Hippocampal formation (tissue), 2 donors: ENCODE measurements around the gene PTPN6.

Source experiments
- DNase-seq, 2 donors: peaks; one replicate each; lab custom pipeline; 2025; lab: John Stamatoyannopoulos, UW

Gene PTPN6

DNA sequence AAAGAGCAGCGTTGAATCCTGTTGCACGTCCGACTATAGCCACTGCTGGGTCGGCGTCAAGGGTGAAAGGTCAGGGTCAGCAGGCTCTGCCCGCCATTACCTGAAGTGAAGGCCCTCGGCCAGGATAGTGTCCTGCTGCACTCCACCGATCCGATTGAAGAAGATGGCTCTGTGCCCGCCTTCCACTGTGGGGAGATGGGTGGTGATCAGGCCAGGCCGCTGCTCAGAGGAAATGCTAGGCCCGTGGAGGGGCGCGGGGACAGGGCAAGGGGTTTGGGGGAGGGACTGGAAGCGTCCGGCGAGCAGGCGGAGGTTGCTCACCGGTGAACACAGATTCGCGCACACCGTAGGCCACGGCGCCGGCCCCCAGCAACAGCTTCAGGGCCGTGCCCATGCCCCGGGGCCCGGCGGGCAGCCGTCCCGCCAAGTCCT lies 19.0 kb downstream of the PTPN6 start:
- DNase-seq, result no peak

DNA sequence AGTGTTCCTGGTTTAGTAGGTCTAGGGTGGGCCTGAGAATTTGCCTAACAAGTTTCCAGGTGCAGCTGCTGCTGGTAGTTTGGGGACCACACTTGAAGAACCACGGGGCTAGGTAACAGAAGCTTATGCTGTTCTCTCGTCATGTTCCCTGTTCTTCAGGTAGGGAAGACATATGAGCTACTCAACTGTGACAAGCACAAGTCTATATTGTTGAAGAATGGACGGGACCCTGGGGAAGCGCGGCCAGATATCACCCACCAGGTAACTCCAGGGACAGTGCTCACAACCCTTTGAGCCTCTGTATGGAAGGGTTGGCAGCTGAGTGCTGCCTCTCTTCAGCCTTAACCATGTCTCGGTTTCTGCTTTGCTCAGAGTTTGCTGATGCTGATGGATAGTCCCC lies 23.0 kb downstream of the PTPN6 start:
- no peak for DNase-seq

DNA sequence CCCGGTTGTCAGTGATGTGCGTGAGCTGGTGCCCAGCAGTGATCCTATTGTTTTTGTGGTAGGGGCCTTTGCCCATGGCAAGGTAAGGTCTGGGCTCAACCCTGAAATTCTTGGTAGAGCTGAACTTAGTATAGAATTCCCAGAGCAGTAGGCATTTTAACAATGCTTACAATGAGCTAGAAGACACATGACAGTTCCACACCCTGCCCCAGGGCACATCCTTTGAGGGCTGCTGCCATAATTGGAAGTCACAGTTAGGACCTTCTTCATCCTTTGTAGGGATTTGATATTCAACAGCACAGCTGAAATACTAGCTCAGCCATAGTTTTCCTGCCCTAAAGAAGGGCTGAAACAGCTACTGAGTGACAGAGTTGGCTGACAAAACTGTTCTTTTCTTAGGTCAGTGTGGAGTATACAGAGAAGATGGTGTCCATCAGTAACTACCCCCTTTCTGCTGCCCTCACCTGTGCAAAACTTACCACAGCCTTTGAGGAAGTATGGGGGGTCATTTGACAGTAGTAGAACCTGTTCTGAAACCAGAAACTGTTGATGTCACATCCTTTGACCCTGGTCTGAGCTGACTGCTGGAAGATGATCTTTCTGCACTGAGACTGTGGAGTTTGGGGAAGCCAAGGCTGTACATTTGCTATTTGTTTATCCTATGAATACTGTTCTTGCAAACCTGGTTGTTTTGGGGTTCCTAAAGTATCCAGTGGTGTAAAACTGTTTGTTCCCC lies 24.3 kb downstream of the PTPN6 start:
- no peak for DNase-seq

DNA sequence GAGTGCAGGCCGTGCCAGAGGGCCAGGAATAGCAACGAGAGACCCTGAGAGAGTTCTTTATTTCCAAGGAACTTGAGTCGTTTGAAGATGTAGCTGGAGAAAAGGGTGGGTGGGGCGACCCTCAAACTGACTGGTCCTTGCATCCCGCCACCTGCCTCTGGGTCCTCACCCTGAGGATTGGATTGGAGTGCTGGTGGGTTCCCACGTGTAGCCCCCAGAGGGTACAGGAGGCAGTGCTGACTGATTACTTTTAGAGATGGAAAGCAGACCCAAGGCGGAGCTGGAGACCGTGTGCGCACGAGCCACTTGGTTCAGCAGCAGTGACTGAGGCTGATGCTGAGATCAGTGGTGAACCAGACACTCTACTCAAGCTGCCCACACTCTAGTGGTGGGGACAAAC lies 26.5 kb downstream of the PTPN6 start:
- DNase-seq, result no peak

DNA sequence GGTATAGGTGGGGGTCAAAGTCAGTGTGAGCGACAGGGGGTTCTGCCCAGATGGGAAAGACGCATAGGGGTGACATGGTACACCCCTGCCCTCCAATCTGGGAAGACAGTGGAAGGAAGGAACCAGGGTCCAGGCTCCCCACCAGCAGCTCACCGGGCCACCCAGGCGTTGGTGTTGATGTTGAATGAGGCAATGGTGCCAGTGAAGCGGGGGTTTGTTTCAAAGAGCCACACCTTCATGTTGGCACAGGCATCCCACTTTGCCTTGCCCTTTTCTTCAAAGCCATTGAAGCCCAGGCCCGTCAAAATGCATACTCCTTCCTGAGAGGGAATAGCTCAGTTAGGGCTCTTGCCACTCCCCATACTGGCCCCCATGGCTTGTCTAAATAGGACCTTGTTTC lies 27.0 kb downstream of the PTPN6 start:
- DNase-seq, result no peak

DNA sequence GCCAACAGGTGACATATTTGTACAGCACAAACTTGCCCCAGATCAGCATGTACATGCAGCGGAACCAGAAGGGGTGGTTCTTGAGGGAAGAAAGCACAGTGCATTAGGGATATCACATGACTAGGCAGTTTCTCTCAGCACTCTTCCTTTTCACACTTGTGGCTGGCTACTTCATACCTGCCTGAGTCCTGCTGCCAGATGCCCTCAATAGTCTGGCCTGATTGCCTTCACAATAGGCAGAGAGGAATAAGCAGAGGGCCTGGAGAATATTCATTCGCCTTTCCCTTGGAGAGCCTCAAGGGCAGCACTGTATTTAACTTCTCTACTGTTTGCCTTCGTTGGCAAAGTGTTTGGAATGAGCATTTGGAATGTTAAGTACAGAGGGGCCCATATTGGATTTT lies 27.5 kb downstream of the PTPN6 start:
- DNase-seq, result no peak

DNA sequence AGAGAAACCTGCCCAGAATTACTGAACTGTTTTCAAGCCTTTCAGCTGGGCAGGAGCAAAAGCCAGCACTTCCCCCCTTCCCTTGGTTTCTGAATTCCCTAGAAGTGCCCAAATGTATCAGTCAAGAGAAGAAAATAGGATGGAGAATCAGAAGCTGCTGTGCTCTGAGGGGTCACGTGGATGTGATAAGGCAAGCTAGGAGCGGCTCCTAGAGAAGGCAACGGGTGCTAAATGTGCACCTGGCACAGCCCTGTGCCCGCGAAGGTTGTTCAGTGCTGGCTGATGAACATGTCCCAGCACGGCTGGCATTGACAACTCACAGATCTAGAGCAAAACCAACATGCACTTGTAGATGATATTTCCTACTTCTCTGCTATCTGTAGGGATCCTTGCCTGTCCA lies 27.9 kb downstream of the PTPN6 start:
- DNase-seq, result no peak

DNA sequence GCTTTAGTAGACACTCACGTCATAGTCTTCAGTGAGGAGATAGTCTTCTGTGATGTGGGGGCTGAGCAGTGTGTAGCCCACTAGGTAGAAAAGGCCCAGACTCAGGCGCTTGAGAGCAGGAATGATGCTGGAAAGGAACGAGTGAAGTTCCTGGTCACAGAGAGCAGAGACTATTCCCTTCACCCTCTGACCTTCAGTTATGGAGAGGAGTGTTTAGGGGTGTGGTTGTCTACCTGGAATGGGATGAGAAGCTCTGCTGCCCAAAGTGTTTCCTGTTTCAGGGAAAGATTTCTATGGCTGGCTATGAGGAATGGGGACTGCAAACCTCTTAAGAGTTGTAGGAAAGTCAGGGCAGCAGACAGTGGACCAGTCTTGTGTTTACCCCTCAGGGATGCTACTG lies 28.3 kb downstream of the PTPN6 start:
- no peak for DNase-seq

DNA sequence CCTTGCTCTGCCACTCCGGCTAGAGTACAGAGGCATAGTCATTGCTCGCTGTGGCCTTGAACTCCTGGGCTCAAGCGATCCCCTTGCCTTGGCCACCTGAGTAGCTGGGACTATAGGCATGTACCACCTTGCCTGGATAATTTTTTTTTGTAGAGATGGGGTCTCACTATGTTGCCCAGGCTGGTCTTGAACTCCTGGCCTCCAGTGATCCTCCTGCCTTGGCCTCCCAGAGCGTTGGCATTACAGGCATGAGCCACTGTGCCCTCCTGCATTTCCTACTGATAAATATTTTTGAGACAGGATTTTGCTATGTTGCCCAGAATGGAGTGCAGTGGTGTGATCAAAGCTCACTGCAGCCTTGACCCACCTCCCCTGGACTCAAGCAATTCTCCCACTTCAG lies 28.9 kb downstream of the PTPN6 start:
- DNase-seq, result no peak

DNA sequence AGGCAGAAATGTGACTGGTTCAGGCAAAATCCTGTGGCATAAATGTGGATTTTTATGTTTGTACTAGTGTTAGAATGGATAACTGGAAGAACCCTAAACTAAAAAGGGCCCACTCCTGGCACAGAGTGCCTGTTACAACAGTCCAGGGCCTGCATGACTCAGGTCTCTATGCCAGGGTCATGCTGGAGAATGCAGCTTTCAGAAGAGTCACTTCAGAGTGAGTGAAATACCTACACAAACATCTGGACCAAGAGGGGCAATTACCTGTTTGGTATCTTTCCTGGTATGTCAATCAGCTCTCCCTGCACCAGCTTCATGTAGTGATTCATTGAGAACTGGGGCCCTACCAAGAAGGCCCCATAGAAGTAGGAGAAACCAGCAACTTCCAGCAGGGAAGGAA lies 29.6 kb downstream of the PTPN6 start:
- no peak for DNase-seq

DNA sequence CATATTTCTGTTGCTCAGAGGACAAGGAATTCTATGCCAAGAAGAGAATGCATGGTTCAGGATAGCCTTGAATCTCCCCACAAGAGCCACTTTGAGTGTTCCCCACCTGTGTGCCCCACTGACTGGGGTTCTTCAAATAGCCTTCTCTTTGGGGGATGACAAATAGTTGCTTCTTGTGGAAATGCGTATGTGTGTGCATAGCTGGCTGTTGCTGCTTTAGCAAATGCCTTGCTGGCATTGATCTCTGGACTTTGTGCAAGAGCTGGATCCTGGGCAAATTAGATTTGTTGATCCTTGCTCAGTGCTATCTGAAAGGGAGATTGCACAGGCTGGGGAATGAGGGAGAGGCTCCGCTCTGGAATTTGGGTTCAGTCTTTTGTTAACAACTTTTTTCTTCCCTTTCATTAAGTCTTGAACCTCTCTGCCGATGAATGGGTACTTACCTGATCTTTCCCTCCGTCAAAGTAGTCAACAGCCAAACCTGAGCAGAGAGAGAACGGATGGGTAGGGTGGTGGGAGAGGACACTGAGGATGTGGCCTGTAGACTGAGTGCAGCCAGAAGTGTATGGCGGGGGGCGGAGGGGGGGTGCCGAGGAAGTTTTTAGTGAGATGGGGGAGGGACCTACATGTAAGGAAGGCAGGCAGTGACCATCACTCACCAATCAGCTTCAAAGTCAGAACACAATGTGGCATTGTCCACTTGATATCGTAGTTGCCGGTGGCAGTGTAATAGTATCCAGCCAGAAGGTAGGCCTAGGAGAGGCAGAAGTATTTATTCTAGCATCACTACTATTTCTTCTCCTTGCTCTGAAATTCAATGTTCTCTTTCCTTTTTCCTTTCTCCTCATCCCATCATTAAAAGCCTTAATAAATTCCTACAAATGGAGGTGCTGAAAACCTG lies 30.2 kb downstream of the PTPN6 start:
- no peak for DNase-seq

DNA sequence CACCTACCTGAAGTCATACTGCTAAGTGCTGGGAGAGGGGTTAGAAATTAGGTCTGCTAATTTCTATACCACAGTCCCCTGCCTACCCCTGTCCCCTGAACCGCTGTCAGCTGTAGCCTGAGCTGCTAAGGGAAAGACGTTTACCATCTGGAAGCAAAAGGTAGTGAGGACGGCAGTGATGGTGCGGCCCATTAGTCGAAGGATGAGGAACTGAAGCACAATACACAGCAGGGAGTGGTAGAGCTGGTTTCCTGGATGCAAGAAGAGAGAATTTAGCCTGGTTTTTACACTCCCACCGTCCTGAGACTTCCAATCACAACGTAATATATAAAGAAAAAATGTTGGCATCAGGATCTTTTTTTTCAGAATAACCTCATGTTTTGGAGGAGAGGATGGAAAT lies 31.4 kb downstream of the PTPN6 start:
- DNase-seq, result no peak

DNA sequence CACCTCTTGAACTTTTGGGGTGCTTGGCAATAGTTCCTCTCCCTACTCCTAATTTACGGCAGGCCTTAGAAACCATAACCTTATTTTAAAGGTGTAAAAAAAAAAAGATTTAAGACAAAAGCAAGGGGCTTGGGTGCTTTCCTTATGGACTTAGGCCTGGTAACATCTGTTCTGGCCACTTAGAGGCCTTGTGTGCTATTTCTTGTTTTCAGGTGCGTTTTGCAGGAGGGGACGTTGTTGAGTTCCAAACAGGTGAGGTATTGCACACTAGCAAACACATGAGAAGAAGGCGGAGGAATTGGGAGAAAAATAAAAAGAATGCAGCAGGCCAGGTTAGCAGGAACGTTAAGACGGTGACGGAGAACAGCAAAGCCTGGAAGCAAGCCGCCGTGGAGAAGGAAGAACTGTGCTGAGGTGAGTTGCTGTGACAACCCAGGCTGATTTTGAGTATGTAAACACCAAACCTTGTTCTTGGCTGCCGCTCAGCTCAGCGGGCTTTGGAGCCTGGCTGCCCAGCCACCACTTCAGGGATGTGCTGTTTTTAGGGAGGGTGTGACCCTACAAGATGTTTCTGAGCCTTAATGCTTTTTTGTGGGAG lies 36.9 kb downstream of the PTPN6 start:
- no peak for DNase-seq

DNA sequence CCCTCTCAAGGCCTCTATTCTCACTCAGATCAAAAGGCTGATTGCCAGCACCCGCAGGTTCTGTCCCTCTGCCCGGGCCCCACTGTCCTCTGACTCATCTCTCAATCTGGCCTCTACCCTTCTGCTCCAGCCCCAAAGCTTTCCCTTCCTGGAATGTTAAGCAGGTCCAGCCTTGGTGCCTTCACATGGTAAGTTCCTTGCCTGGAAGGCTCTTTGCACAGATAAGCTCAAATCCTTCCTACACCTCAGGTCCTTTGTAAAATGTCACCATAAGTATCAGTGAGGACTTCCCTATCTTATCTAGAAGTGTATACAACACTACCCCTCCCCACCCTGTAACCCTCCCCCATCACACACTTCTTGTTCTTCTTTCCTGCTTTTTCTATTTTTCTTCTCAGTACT lies 44.9 kb downstream of the PTPN6 start:
- DNase-seq, result no peak

DNA sequence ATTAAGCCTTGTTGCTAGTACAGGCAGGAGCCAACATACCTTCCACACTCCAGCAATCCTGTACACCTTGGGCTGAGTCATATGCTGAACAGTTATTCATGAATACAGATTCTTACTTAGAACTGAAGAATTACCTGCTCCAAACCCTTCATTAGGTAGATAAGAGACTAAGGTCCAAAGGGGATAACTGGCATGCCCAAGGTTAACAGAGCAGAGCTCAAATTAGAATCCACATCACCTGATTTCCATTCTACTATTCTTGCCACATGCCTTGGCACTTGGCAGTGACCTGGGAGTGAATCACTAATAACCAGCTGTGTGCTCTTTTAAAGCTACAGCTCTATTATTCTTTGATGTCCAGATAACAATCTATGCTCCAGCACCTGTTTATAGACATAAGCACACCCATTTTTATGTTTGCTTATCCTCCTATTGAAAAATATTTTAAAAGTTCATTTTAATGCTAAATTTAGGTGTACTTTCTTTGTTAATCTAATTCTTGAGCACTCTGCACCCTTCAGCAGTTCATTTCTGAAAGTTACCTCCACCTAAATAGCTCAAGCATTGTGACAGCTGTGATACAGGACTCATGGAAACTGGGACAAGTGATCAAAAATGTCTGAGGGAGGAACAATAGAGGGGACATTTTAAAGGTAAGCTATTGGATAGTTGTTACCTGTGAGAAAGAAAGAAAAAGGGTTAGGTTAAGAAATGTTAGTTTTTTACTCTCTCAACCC lies 47.7 kb downstream of the PTPN6 start:
- no peak for DNase-seq

DNA sequence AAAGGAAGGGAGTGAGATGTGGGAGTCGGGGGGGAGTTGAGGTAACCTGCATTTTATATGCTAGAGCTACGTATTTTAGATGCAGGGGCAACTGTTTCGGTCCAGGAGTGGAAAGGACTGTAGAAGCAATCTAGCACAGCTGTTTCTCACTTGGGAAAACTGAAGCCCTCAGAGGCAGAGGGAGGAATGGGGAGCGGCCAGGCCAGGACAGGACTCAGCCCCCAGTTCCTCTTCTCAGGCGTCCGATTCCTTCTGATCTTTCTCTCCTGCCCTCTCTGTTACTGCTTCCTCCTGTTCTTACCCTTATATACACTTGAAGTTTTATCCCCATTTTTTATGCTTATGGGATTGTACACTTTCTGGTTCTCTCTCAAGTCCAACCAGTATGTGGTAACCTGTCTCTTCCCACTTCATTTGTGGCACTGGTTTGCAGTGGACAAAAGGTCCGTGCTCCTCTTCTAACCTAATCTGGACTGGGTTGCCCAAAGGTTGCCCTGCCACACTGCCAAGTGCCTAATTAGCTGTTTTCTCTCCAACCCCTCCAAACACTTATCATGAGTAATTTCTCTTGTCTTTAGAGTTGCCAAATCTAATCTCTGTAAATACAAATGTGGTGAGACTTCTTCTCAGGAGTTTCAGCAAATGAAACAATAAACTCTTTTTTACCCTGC lies 50.9 kb downstream of the PTPN6 start:
- no peak for DNase-seq

DNA sequence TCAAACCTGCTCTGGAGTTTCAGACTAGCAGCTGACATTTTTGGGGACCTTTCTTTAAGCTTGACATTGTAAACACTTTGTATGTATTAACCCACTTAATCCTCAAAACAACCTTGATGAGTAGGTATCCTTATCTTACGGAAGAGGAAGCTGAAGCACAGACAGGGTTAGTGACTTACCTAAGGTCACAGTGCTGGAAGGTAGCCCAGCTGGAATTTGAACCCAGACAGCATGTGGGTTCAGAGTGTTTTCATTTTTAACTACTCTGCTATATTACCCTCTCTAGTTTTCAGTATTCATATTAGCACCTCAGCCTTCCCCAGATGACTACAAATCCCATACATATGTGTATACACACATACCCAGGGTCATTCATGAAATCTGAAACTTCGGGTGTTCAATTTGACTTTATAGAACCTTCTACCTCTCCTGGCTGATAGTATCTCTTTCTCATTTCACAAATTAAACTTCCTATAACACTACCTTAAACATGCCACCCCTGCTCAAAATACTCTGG lies 53.2 kb downstream of the PTPN6 start:
- no peak for DNase-seq

DNA sequence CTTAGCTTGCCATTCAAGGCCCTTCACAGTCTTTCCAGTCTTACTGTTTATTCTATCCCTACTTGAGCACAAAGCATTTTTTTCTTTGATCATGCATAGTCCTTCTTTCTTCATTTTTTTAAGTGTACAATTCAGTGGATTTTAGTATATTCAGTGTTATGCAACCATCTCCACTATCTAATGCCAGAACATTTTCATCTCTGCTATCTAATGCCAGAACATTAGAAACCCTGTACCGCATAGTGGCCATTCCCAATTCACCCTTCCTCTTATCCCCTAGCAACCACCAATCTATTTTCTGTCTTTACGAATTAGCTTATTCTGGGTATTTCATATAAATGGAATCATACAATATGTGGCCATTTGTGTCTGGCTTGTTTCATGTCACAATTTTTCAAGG lies 53.7 kb downstream of the PTPN6 start:
- DNase-seq, result no peak

DNA sequence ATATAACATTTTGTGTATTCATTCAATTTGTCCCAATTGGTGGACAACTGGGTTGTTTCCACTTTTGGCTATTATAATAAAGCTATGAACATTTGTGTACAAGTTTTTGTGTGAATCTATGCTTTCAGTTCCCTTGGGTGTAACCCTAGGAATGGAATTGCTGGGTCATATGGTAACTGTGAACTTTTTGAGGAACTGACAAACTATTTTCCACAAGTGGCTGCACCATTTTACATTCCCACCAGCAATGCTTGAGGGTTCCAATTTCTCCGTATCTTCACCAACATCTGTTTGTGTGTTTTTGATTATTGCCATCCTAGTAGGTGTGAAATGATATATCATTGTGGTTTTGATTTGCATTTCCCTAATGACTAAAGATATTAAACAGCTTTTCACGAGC lies 54.2 kb downstream of the PTPN6 start:
- no peak for DNase-seq

DNA sequence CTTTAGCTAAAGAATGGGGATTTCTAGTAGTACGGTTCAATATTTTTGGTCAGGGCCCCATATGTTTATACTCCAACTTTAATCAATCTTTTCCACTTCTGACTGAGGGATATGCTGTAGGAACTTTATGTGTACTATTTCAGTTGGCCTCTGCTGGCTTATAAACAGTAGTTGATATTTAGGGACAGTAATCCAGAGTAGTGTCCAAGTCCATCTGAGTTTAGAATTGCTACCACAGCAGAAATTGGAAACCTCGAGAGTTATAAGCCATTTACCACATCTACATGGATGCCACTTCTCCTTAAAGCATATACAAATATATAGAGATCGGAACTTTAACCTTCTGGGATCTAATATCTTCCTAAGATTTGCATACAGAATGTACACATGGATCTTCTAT lies 55.5 kb downstream of the PTPN6 start:
- no peak for DNase-seq

DNA sequence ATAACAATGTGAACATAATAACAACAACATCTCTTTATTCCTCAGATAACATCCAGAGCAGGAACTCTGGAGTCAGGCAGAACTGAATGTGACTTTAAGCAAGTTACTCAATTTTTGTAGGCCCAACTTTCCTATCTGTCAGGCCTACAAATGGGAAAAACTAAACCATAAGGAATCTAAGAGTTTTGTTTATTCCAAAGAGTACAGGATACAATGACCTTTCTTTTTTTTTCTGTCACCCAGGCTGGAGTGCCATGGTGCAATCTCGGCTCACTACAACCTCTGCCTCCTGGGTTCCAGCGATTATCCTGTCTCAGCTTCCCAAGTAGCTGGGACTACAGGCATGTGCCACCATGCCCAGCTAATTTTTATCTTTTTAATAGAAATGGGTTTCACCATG lies 57.7 kb downstream of the PTPN6 start:
- no peak for DNase-seq

DNA sequence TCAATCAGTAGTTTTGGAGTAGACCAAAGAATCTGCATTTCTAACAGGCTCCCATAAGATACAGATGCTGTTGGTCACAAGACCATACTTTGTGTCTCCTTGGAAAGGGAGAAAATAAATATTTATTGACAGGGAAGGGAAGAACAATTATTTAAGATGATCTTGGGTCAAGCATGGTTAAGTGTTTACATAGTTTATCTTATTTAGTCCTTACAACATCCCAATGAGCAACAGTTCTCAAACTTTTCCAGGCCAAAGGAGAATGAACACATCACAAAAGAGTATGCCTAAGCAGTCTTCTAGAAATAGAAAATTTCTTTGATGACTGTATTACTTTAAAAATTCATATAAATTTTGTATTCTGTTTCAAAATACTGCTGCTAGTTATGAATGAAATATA lies 58.4 kb downstream of the PTPN6 start:
- no peak for DNase-seq
